ENCODE measurements around the gene TFEB.

DNA sequence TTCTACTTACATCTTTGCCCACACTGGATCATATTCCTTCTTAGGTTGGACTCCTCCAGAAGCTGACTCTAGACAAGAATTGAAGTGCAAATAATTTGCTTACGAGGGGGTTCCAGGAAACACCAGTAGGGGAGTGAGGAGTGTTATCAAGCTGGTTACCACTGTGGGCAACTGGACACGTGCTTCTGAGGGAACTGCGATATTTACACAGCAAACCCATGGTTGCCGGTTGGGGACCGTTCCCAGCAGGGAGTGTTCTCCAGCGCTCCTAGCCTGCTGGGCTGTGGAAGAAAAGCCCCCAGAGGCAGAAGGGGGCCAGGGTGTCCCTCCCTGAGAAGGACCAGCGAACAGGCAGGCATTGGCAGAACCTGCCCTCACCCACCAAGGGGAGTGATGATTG lies 75.5 kb downstream of the TFEB start:
- TF ChIP-seq, protein P1, sequence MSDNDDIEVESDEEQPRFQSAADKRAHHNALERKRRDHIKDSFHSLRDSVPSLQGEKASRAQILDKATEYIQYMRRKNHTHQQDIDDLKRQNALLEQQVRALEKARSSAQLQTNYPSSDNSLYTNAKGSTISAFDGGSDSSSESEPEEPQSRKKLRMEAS (IDR thresholded peaks at IDR 0.05) = no peak
- TF ChIP-seq CEBPB (IDR thresholded peaks at IDR 0.05) (no peak), EP300 (IDR thresholded peaks at IDR 0.05; ENCODE audit: borderline replicate concordance) (no peak), FOXM1 (IDR thresholded peaks at IDR 0.05; ENCODE audit: borderline replicate concordance, low read depth) (no peak), YY1 (IDR thresholded peaks at IDR 0.05; ENCODE audit: low read depth) (no peak), TAF1 (IDR thresholded peaks at IDR 0.05; ENCODE audit: low read depth) (no peak), CREB1 (IDR thresholded peaks at IDR 0.05; ENCODE audit: low read depth) (no peak), RAD21 (IDR thresholded peaks at IDR 0.05; ENCODE audit: low read depth) (no peak), EGR1 (IDR thresholded peaks at IDR 0.05) (no peak), NFIC (IDR thresholded peaks at IDR 0.05) (no peak)
- TF ChIP-seq, protein P2, sequence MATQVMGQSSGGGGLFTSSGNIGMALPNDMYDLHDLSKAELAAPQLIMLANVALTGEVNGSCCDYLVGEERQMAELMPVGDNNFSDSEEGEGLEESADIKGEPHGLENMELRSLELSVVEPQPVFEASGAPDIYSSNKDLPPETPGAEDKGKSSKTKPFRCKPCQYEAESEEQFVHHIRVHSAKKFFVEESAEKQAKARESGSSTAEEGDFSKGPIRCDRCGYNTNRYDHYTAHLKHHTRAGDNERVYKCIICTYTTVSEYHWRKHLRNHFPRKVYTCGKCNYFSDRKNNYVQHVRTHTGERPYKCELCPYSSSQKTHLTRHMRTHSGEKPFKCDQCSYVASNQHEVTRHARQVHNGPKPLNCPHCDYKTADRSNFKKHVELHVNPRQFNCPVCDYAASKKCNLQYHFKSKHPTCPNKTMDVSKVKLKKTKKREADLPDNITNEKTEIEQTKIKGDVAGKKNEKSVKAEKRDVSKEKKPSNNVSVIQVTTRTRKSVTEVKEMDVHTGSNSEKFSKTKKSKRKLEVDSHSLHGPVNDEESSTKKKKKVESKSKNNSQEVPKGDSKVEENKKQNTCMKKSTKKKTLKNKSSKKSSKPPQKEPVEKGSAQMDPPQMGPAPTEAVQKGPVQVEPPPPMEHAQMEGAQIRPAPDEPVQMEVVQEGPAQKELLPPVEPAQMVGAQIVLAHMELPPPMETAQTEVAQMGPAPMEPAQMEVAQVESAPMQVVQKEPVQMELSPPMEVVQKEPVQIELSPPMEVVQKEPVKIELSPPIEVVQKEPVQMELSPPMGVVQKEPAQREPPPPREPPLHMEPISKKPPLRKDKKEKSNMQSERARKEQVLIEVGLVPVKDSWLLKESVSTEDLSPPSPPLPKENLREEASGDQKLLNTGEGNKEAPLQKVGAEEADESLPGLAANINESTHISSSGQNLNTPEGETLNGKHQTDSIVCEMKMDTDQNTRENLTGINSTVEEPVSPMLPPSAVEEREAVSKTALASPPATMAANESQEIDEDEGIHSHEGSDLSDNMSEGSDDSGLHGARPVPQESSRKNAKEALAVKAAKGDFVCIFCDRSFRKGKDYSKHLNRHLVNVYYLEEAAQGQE (IDR thresholded peaks at IDR 0.05; ENCODE audit: low read depth) = no peak

Data from Ishikawa (cell line).